ENCODE results near the gene RYR3. TPM values are rescaled to one million over a fixed set of nuclear protein-coding genes. Genes with fewer than 3 reads are reported as not detected.

Gene RYR3
- total and polyA plus RNA-seq, 4 donors, result 0.88 to 23.1 (median 13.8) TPM

DNA sequence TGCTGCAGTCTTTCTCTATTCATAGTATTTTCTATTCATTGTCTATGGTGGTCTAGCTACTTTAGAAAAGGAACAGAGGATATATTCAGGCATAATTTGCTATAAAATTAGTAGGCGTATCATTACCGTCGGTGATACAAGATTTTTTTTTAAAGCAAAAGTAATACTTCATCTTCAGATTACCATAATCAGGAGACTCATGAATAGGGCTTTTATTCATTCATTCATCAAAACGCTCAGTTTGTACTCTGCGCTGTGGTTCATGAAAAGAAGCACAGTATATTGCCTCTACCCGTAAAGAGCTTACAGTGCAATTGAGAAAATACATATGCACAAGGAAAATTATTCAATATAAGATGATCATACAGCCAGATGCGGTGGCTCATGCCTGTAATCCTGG is 520.9 kb downstream of the RYR3 start:
- DNase-seq, result no peak
- no peak overlapping the region for H3K4me3 ChIP-seq (ENCODE audit: low read length in 2 of 2)
- no peaks in the 10 kb centered on the region for H3K4me1 ChIP-seq (ENCODE audit: control insufficient read depth in 1 of 2, insufficient read depth in 2 of 2, low read length in 2 of 2)
- no peak overlapping the region for H3K27ac ChIP-seq (ENCODE audit: low read depth in 1 of 2, low read length in 2 of 2)
- no peaks in the 10 kb centered on the region for H3K27me3 ChIP-seq (ENCODE audit: control insufficient read depth in 1 of 2, insufficient read depth in 2 of 2, low read length in 1 of 2)
- peaks cover 3% of the 10 kb centered on the region for H3K9me3 ChIP-seq (ENCODE audit: control insufficient read depth, low read length)
- peaks cover 0 to 2% of the 10 kb centered on the region in 2 donors for H3K36me3 ChIP-seq (ENCODE audit: control insufficient read depth in 1 of 2, insufficient read depth in 2 of 2, low read length in 1 of 2)
- 80 to 87% methylated on average over 7 of the region's 7 CpGs for WGBS, 2 donors
- intact Hi-C loops (cut with DNase I), result no loop called here
- no peak for ATAC-seq (ENCODE audit: low FRiP score)

DNA sequence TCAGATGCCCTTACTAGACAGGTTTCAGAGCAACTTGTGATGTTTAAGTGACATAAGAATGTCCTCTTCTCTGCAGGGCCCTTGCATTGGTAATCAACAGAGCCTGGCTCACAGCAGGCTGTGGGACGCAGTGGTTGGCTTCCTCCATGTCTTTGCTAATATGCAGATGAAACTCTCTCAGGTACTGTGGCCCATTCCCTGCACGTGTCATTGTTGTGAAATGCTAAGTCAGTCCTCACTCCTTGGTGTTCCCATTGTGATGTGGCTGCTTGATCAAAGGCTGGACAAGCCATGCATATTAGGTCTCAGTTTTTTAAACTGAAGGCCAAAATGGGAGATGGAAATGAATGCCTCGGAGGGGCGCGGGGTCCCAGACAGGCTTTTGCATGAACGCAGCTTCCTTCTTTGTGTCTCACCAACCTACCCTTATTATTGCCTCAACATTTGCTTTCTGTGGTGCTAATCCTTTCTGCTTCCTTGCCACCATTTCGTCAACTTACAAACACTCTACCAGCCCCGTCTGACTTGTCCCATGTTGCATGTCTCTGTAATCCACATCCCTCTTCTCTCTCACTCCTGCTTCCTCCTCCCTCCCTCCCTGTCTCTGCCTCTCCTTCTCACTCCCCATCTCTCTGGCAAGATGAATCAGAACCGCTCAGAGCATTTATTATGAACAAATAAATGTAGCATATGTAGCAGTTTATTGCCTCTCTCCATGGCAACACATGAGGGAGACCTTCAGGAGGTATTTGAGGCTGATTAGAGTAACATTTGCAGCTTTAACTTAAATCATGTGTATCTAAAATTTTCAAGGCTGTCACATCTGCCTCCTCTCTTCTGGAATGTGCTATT is 524.4 kb downstream of the RYR3 start:
- intact Hi-C loops (cut with DNase I), result no loop called here
- WGBS, 2 donors, result 46 to 52% methylated on average over 9 of the region's 9 CpGs
- no peak for ATAC-seq (ENCODE audit: low FRiP score)
- no peak for DNase-seq
- Histone ChIP-seq H3K27ac (ENCODE audit: low read depth in 1 of 2, low read length in 2 of 2) (no peak overlapping the region), H3K9me3 (ENCODE audit: control insufficient read depth, low read length) (no peaks in the 10 kb centered on the region), H3K36me3 (ENCODE audit: control insufficient read depth in 1 of 2, insufficient read depth in 2 of 2, low read length in 1 of 2) (peaks cover 0 to 4% of the 10 kb centered on the region in 2 donors), H3K4me1 (ENCODE audit: control insufficient read depth in 1 of 2, insufficient read depth in 2 of 2, low read length in 2 of 2) (no peaks in the 10 kb centered on the region), H3K27me3 (ENCODE audit: control insufficient read depth in 1 of 2, insufficient read depth in 2 of 2, low read length in 1 of 2) (no peaks in the 10 kb centered on the region), H3K4me3 (ENCODE audit: low read length in 2 of 2) (no peak overlapping the region)

GRCh38 chr15:33837294-33837693 is 526.5 kb downstream of the RYR3 start:
- Histone ChIP-seq H3K27ac (ENCODE audit: low read depth in 1 of 2, low read length in 2 of 2) (no peak overlapping the region), H3K27me3 (ENCODE audit: control insufficient read depth in 1 of 2, insufficient read depth in 2 of 2, low read length in 1 of 2) (no peaks in the 10 kb centered on the region), H3K36me3 (ENCODE audit: control insufficient read depth in 1 of 2, insufficient read depth in 2 of 2, low read length in 1 of 2) (peaks cover 0 to 4% of the 10 kb centered on the region in 2 donors), H3K9me3 (ENCODE audit: control insufficient read depth, low read length) (no peaks in the 10 kb centered on the region), H3K4me1 (ENCODE audit: control insufficient read depth in 1 of 2, insufficient read depth in 2 of 2, low read length in 2 of 2) (no peaks in the 10 kb centered on the region), H3K4me3 (ENCODE audit: low read length in 2 of 2) (no peak overlapping the region)
- no peak for ATAC-seq (ENCODE audit: low FRiP score)
- DNase-seq, result no peak
- 80 to 96% methylated on average over 1 of the region's 1 CpG for WGBS, 2 donors
- intact Hi-C loops (cut with DNase I), result no loop called here

GRCh38 chr15:33839540-33839939 is 528.8 kb downstream of the RYR3 start:
- 95 to 96% methylated on average over 2 of the region's 2 CpGs for WGBS, 2 donors
- H3K27ac ChIP-seq (ENCODE audit: low read depth in 1 of 2, low read length in 2 of 2), result no peak overlapping the region
- H3K9me3 ChIP-seq (ENCODE audit: control insufficient read depth, low read length), result no peaks in the 10 kb centered on the region
- intact Hi-C loops (cut with DNase I), result no loop called here
- no peak for ATAC-seq (ENCODE audit: low FRiP score)
- H3K36me3 ChIP-seq (ENCODE audit: control insufficient read depth in 1 of 2, insufficient read depth in 2 of 2, low read length in 1 of 2), result peaks cover 0 to 4% of the 10 kb centered on the region in 2 donors
- no peaks in the 10 kb centered on the region for H3K4me1 ChIP-seq (ENCODE audit: control insufficient read depth in 1 of 2, insufficient read depth in 2 of 2, low read length in 2 of 2)
- DNase-seq, result no peak
- H3K27me3 ChIP-seq (ENCODE audit: control insufficient read depth in 1 of 2, insufficient read depth in 2 of 2, low read length in 1 of 2), result no peaks in the 10 kb centered on the region
- H3K4me3 ChIP-seq (ENCODE audit: low read length in 2 of 2), result no peak overlapping the region

- H3K36me3 ChIP-seq (ENCODE audit: control insufficient read depth in 1 of 2, insufficient read depth in 2 of 2, low read length in 1 of 2), result peaks cover 0 to 4% of the 10 kb centered on the region in 2 donors
- H3K4me1 ChIP-seq (ENCODE audit: control insufficient read depth in 1 of 2, insufficient read depth in 2 of 2, low read length in 2 of 2), result no peaks in the 10 kb centered on the region
- ATAC-seq (ENCODE audit: low FRiP score) (no peak), DNase-seq (no peak)
- H3K9me3 ChIP-seq (ENCODE audit: control insufficient read depth, low read length), result no peaks in the 10 kb centered on the region
- no peak overlapping the region for H3K4me3 ChIP-seq (ENCODE audit: low read length in 2 of 2)
- no peak overlapping the region for H3K27ac ChIP-seq (ENCODE audit: low read depth in 1 of 2, low read length in 2 of 2)
- intact Hi-C loops (cut with DNase I), result no loop called here
- 87 to 93% methylated on average over 3 of the region's 3 CpGs for WGBS, 2 donors
- H3K27me3 ChIP-seq (ENCODE audit: control insufficient read depth in 1 of 2, insufficient read depth in 2 of 2, low read length in 1 of 2), result no peaks in the 10 kb centered on the region
These were observed 529.8 kb downstream of the RYR3 start for GRCh38 chr15:33840615-33841014.

DNA sequence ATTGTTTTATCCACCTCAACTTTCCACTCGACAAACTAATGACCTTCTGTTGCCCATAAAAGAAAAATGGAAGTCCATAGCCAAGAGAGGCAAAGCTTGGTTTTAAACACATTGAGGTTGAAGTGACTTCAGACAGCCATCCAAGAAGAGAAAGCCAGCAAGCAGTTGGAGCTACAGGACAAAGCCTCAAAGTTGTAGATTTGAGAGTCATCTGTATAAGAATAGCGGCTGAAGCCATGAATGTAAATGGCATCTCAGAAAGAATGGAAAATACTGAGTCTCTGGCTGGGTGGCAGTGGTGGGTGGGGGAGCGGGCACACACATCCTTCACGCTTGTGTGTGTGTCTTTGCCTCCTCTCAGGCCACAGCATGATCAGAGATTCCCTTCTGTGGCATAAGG is 533.4 kb downstream of the RYR3 start:
- no peaks in the 10 kb centered on the region for H3K9me3 ChIP-seq (ENCODE audit: control insufficient read depth, low read length)
- no peak for ATAC-seq (ENCODE audit: low FRiP score)
- intact Hi-C loops (cut with DNase I), result no loop called here
- no peak overlapping the region for H3K4me3 ChIP-seq (ENCODE audit: low read length in 2 of 2)
- DNase-seq, result no peak
- no peaks in the 10 kb centered on the region for H3K4me1 ChIP-seq (ENCODE audit: control insufficient read depth in 1 of 2, insufficient read depth in 2 of 2, low read length in 2 of 2)
- H3K27me3 ChIP-seq (ENCODE audit: control insufficient read depth in 1 of 2, insufficient read depth in 2 of 2, low read length in 1 of 2), result no peaks in the 10 kb centered on the region
- no peak overlapping the region for H3K27ac ChIP-seq (ENCODE audit: low read depth in 1 of 2, low read length in 2 of 2)
- no peaks in the 10 kb centered on the region for H3K36me3 ChIP-seq (ENCODE audit: control insufficient read depth in 1 of 2, insufficient read depth in 2 of 2, low read length in 1 of 2)
- 86 to 89% methylated on average over 4 of the region's 4 CpGs for WGBS, 2 donors

- ATAC-seq (ENCODE audit: low FRiP score) (no peak), DNase-seq (no peak)
- Histone ChIP-seq H3K27me3 (ENCODE audit: control insufficient read depth in 1 of 2, insufficient read depth in 2 of 2, low read length in 1 of 2) (no peaks in the 10 kb centered on the region), H3K9me3 (ENCODE audit: control insufficient read depth, low read length) (no peaks in the 10 kb centered on the region), H3K36me3 (ENCODE audit: control insufficient read depth in 1 of 2, insufficient read depth in 2 of 2, low read length in 1 of 2) (no peaks in the 10 kb centered on the region), H3K27ac (ENCODE audit: low read depth in 1 of 2, low read length in 2 of 2) (no peak overlapping the region), H3K4me3 (ENCODE audit: low read length in 2 of 2) (no peak overlapping the region), H3K4me1 (ENCODE audit: control insufficient read depth in 1 of 2, insufficient read depth in 2 of 2, low read length in 2 of 2) (no peaks in the 10 kb centered on the region)
- intact Hi-C loops (cut with DNase I), result no loop called here
- WGBS, 2 donors, result 94 to 96% methylated on average over 4 of the region's 4 CpGs
These were observed 533.8 kb downstream of the RYR3 start for GRCh38 chr15:33844597-33844996.

GRCh38 chr15:33846142-33846541 is 535.4 kb downstream of the RYR3 start:
- WGBS, 2 donors, result 96 to 98% methylated on average over 2 of the region's 2 CpGs
- ATAC-seq (ENCODE audit: low FRiP score), result no peak

GRCh38 chr15:33846862-33847261 is 536.1 kb downstream of the RYR3 start:
- ATAC-seq (ENCODE audit: low FRiP score), result no peak
- H3K36me3 ChIP-seq (ENCODE audit: control insufficient read depth in 1 of 2, insufficient read depth in 2 of 2, low read length in 1 of 2), result no peaks in the 10 kb centered on the region
- H3K9me3 ChIP-seq (ENCODE audit: control insufficient read depth, low read length), result no peaks in the 10 kb centered on the region
- no peak overlapping the region for H3K4me3 ChIP-seq (ENCODE audit: low read length in 2 of 2)
- no peak overlapping the region for H3K27ac ChIP-seq (ENCODE audit: low read depth in 1 of 2, low read length in 2 of 2)
- intact Hi-C loops (cut with DNase I), result no loop called here
- no peaks in the 10 kb centered on the region for H3K4me1 ChIP-seq (ENCODE audit: control insufficient read depth in 1 of 2, insufficient read depth in 2 of 2, low read length in 2 of 2)
- DNase-seq, result no peak
- H3K27me3 ChIP-seq (ENCODE audit: control insufficient read depth in 1 of 2, insufficient read depth in 2 of 2, low read length in 1 of 2), result no peaks in the 10 kb centered on the region
- WGBS, 2 donors, result 87 to 88% methylated on average over 6 of the region's 6 CpGs

More at GRCh38 chr15:33846142-33846541, 535.4 kb downstream of the RYR3 start:
- no peak overlapping the region for H3K4me3 ChIP-seq (ENCODE audit: low read length in 2 of 2)
- no peak for DNase-seq
- no peaks in the 10 kb centered on the region for H3K9me3 ChIP-seq (ENCODE audit: control insufficient read depth, low read length)
- intact Hi-C loops (cut with DNase I), result no loop called here
- H3K36me3 ChIP-seq (ENCODE audit: control insufficient read depth in 1 of 2, insufficient read depth in 2 of 2, low read length in 1 of 2), result no peaks in the 10 kb centered on the region
- H3K27me3 ChIP-seq (ENCODE audit: control insufficient read depth in 1 of 2, insufficient read depth in 2 of 2, low read length in 1 of 2), result no peaks in the 10 kb centered on the region
- no peaks in the 10 kb centered on the region for H3K4me1 ChIP-seq (ENCODE audit: control insufficient read depth in 1 of 2, insufficient read depth in 2 of 2, low read length in 2 of 2)
- no peak overlapping the region for H3K27ac ChIP-seq (ENCODE audit: low read depth in 1 of 2, low read length in 2 of 2)

All from aorta (tissue), 5 donors.